HCT116 (cell line): ENCODE data around the gene WNK2. TPM values are rescaled to one million over a fixed set of nuclear protein-coding genes. Genes with fewer than 3 reads are reported as not detected.

Experiments
- ATAC-seq: fragments of 200-7000 bp; cut with Tn5 transposase; 2 replicates; pipeline ENCODE4 v1.9.1; 2020; ENCODE audit warnings: mild to moderate bottlenecking, moderate library complexity
- BruUV-seq: library from RNA; stranded (reverse); fragments of 400-500 nt; replicated peaks from 2 replicates; lab custom pipeline; 2021; lab: Mats Ljungman, UMichigan
- CTCF ChIA-PET: fragments of 300-600 bp; sonication (Branson Sonifier 250); formaldehyde crosslinking; loops from one replicate; lab custom pipeline; 2021; ENCODE audit warnings: antibody characterized with exemption; lab: Charles Lee
- POLR2A ChIA-PET: fragments of 300-600, 350-600 bp; sonication (Branson Sonifier 250); formaldehyde crosslinking; loops from one replicate; lab custom pipeline; 2021; ENCODE audit warnings: antibody characterized with exemption; lab: Charles Lee
- RAD21 ChIA-PET, 2 experiments: fragments of 300-600 bp; sonication (Branson Sonifier 250); formaldehyde crosslinking; loops; one replicate each; lab custom pipeline; 2023; ENCODE audit warnings: low total read pairs in 2 of 2; ENCODE audit not compliant: uncharacterized antibody in 2 of 2, unreplicated experiment in 2 of 2, low non-redundant PET in 1 of 2; lab: Charles Lee
- DNase-seq: peaks from one replicate; pipeline ENCODE4 v3.0.0-alpha.2; 2010; ENCODE audit warnings: low read depth, low spot score
- H2AFZ ChIP-seq: fragments of 200-600 bp; shearing (Covaris generic), sonication (generic); 2 replicates; pipeline ENCODE4 v1.6.1; 2017; ENCODE audit warnings: low read depth, mixed run types, mixed read lengths, antibody characterized with exemption, low read length; ENCODE audit not compliant: poor library complexity, severe bottlenecking
- H3K27ac ChIP-seq: 2 replicates; pipeline ENCODE4 v1.5.1; 2012; ENCODE audit warnings: low read depth, low read length
- H3K27me3 ChIP-seq: fragments of 200-600 bp; sonication (generic); 2 replicates; pipeline ENCODE4 v1.6.1; 2016; ENCODE audit warnings: mixed run types, low read length, mixed read lengths; ENCODE audit not compliant: insufficient read depth
- H3K36me3 ChIP-seq, 2 experiments: fragments of 200-500 bp in 1 of 2; fragments of 200-600 bp in 1 of 2; sonication (Bioruptor generic) in 1 of 2; sonication (generic) in 1 of 2; 2 replicates each; pipeline versions ENCODE4 v1.5.1 to v1.6.1; 2014 to 2016; ENCODE audit warnings: low read length in 2 of 2, inconsistent platforms in 1 of 2, mixed read lengths in 1 of 2, mixed run types in 1 of 2; ENCODE audit not compliant: insufficient read depth in 2 of 2, control insufficient read depth in 1 of 2
- H3K4me1 ChIP-seq, 2 experiments: fragments of 200-600 bp in 1 of 2; sonication (generic) in 1 of 2; 2 replicates each; pipeline versions ENCODE4 v1.5.1 to v1.6.1; 2012 to 2017; ENCODE audit warnings: low read length in 2 of 2, inconsistent platforms in 1 of 2, mild to moderate bottlenecking in 1 of 2, mixed read lengths in 1 of 2, mixed run types in 1 of 2, moderate library complexity in 1 of 2; ENCODE audit not compliant: insufficient read depth in 2 of 2, control insufficient read depth in 1 of 2
- H3K4me2 ChIP-seq: fragments of 200-600 bp; sonication (generic); 2 replicates; pipeline ENCODE4 v1.6.1; 2017; ENCODE audit warnings: mixed run types, low read length, mixed read lengths
- H3K4me3 ChIP-seq, 2 experiments: fragments of 200-600 bp in 1 of 2; sonication (generic) in 1 of 2; replicated peaks in 1 of 2; 2 replicates each; pipeline ENCODE4 v1.5.1; 2011 to 2016; ENCODE audit warnings: low read length in 2 of 2, control low read depth in 1 of 2, low read depth in 1 of 2, mild to moderate bottlenecking in 1 of 2, mixed read lengths in 1 of 2, mixed run types in 1 of 2
- H3K79me2 ChIP-seq: fragments of 200-600 bp; sonication (generic); 2 replicates; pipeline ENCODE4 v1.6.1; 2017; ENCODE audit warnings: mild to moderate bottlenecking, mixed run types, low read length, moderate library complexity, mixed read lengths; ENCODE audit not compliant: insufficient read depth
- H3K9ac ChIP-seq: fragments of 200-600 bp; sonication (generic); 2 replicates; pipeline ENCODE4 v1.6.1; 2016; ENCODE audit warnings: low read length, mixed read lengths
- H3K9me2 ChIP-seq: fragments of 200-600 bp; sonication (generic), shearing (Covaris generic); 2 replicates; pipeline ENCODE4 v1.6.1; 2017; ENCODE audit warnings: mixed run types, mild to moderate bottlenecking, moderate library complexity; ENCODE audit not compliant: insufficient read depth
- H3K9me3 ChIP-seq, 2 experiments: fragments of 200-500 bp in 1 of 2; fragments of 200-600 bp in 1 of 2; sonication (Bioruptor generic) in 1 of 2; sonication (generic) in 1 of 2; 2 replicates each; pipeline ENCODE4 v1.6.1; 2014 to 2017; ENCODE audit warnings: low read length in 2 of 2, mixed read lengths in 2 of 2, inconsistent platforms in 1 of 2, low read depth in 1 of 2, mild to moderate bottlenecking in 1 of 2, mixed run types in 1 of 2, moderate library complexity in 1 of 2; ENCODE audit not compliant: control insufficient read depth in 1 of 2, insufficient read depth in 1 of 2
- H4K20me1 ChIP-seq: fragments of 200-600 bp; sonication (generic), shearing (Covaris generic); 2 replicates; pipeline ENCODE4 v1.6.1; 2017; ENCODE audit warnings: mixed run types, mild to moderate bottlenecking, moderate library complexity; ENCODE audit not compliant: insufficient read depth
- CEBPB ChIP-seq: IDR thresholded peaks from 2 replicates; pipeline ENCODE4 v1.6.1; 2012; ENCODE audit warnings: low read depth
- ELF1 ChIP-seq: IDR thresholded peaks from 2 replicates; pipeline ENCODE4 v1.6.1; 2012; ENCODE audit warnings: low read depth, borderline replicate concordance
- JUND ChIP-seq: IDR thresholded peaks from 2 replicates; pipeline ENCODE4 v1.6.1; 2012
- POLR2AphosphoS5 ChIP-seq: IDR thresholded peaks from 2 replicates; pipeline ENCODE4 v1.6.1; 2011; ENCODE audit warnings: mild to moderate bottlenecking, low read depth, low read length, moderate library complexity
- SIN3A ChIP-seq: IDR thresholded peaks from 2 replicates; pipeline ENCODE4 v1.6.1; 2012; ENCODE audit warnings: low read depth
- SP1 ChIP-seq: IDR thresholded peaks from 2 replicates; pipeline ENCODE4 v1.6.1; 2012; ENCODE audit warnings: low read depth
- TCF7L2 ChIP-seq: IDR thresholded peaks from 2 replicates; pipeline ENCODE4 v1.7.0; 2011; ENCODE audit warnings: borderline replicate concordance, inconsistent platforms; ENCODE audit not compliant: insufficient read depth, insufficient read length; ENCODE audit errors: extremely low read depth
- YY1 ChIP-seq: IDR thresholded peaks from 2 replicates; pipeline ENCODE4 v1.6.1; 2011; ENCODE audit warnings: low read length, low read depth, moderate library complexity, mild to moderate bottlenecking; ENCODE audit not compliant: insufficient replicate concordance; ENCODE audit errors: extremely low read depth
- ZNF274 ChIP-seq: fragments of 200-500 bp; sonication (Bioruptor generic); IDR thresholded peaks from 2 replicates; pipeline ENCODE4 v1.6.1; 2014; ENCODE audit warnings: mild to moderate bottlenecking, low read depth, low read length, inconsistent platforms
- intact Hi-C: fragments of 100-400 bp; cut with micrococcal nuclease; formaldehyde crosslinking; loops from 2 replicates; pipeline ENCODE4 v1.10.0; 2022
- total RNA-seq: library from RNA; stranded (reverse); gene quantifications from one replicate; pipeline ENCODE4 v1.2.1, GENCODE V29; 2021; ENCODE audit not compliant: unreplicated experiment
- TF ChIP-seq, protein P1 (sequence below): IDR thresholded peaks from 2 replicates; pipeline ENCODE4 v1.6.1; 2012
- TF ChIP-seq, protein P2 (sequence below): IDR thresholded peaks from 2 replicates; pipeline ENCODE4 v1.6.1; 2011; ENCODE audit warnings: mild to moderate bottlenecking, low read length, moderate library complexity; ENCODE audit not compliant: insufficient replicate concordance; ENCODE audit errors: extremely low read depth

Gene WNK2
- total RNA-seq, 1 experiment from 2014 or later, result 24.4 TPM

DNA sequence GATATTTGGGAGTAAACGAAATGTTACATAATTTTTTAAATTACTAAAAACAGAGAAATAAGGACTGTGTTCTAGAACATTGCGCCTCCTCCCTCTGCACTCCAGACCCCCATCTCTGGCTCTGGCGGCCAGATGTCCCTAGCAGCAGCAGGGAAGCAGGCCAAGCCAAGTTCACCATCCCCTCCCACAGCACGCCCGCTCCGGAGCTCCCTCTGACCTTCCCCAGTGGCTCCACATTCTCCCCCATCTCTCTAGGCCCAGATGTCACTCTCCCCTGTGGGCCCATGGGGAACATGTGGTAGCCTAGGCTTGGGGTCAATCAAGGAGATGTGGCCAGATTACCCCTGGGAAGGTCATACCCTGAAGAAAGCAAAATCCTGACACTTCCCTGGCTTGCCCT lies 6.3 kb upstream of the WNK2 start:
- DNase-seq (no peak), ATAC-seq (no peak)
- Histone ChIP-seq H3K27me3 (no peaks in the 10 kb centered on the region), H3K9ac (no peak overlapping the region), H3K79me2 (no peaks in the 10 kb centered on the region), H3K4me1 (peaks cover 0 to 3% of the 10 kb centered on the region in 2 experiments; a peak in 1 of 4 replicates), H3K4me3 (no peak overlapping the region), H4K20me1 (no peaks in the 10 kb centered on the region), H3K9me2 (no peaks in the 10 kb centered on the region), H2AFZ (no peak overlapping the region), H3K36me3 (no peaks in the 10 kb centered on the region), H3K9me3 (no peaks in the 10 kb centered on the region), H3K4me2 (no peak overlapping the region), H3K27ac (no peak overlapping the region)
- TF ChIP-seq SIN3A (no peak), JUND (no peak), CEBPB (no peak), TCF7L2 (no peak), POLR2AphosphoS5 (no peak), YY1 (no peak), ELF1 (no peak), SP1 (no peak), ZNF274 (no peak)
- TF ChIP-seq, protein P1, sequence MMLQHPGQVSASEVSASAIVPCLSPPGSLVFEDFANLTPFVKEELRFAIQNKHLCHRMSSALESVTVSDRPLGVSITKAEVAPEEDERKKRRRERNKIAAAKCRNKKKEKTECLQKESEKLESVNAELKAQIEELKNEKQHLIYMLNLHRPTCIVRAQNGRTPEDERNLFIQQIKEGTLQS, result no peak
- TF ChIP-seq, protein P2, sequence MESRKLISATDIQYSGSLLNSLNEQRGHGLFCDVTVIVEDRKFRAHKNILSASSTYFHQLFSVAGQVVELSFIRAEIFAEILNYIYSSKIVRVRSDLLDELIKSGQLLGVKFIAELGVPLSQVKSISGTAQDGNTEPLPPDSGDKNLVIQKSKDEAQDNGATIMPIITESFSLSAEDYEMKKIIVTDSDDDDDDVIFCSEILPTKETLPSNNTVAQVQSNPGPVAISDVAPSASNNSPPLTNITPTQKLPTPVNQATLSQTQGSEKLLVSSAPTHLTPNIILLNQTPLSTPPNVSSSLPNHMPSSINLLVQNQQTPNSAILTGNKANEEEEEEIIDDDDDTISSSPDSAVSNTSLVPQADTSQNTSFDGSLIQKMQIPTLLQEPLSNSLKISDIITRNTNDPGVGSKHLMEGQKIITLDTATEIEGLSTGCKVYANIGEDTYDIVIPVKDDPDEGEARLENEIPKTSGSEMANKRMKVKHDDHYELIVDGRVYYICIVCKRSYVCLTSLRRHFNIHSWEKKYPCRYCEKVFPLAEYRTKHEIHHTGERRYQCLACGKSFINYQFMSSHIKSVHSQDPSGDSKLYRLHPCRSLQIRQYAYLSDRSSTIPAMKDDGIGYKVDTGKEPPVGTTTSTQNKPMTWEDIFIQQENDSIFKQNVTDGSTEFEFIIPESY, result no peak
- POLR2A ChIA-PET, result no interaction called here
- CTCF ChIA-PET, result no interaction called here
- RAD21 ChIA-PET, result no interaction called here
- intact Hi-C loops, result no loop called here
- BruUV-seq, result no TSS peak
